ENCODE results near the gene TBC1D22A. TPM values are rescaled to one million over a fixed set of nuclear protein-coding genes. Genes with fewer than 3 reads are reported as not detected.

Gene TBC1D22A
- total and polyA plus RNA-seq, 9 of the 15 experiments (the other 6 are each of a cell fraction or from before 2014, with no cell fraction given), result 0.20 to 11.5 (median 5.2) TPM

DNA sequence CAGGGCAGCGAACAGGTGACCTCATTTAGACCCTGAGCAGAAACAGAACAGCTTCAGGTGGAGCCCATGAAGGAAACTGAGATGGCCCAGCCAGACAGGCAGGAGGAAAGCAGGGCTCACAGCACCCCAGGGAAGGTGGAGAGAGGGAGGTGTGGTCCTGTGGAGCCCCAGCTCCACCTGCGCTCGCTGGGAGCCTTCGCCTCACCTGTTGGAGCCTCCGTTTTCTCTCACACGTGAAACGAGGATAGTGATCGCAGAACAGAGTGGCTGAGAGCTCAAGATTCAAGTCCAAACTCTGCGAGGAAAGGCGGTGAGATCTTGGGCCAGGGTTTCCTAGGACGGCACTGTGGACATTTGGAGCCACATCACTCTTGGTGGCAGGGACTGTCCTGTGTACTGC is 15.8 kb upstream of the TBC1D22A start:
- Histone ChIP-seq H3K4me1 (replicated peaks in 1 of 2; ENCODE audit: control insufficient read depth in 2 of 2, insufficient read depth in 2 of 2, low read length in 2 of 2) (peaks cover 0 to 11% of the 10 kb centered on the region in 2 experiments; a peak in 3 of 5 replicates), H3K36me3 (ENCODE audit: control insufficient read depth, insufficient read depth, low read length) (no peaks in the 10 kb centered on the region), H3K9me3 (replicated peaks; ENCODE audit: control insufficient read depth, insufficient read depth, low read depth, low read length) (no peaks in the 10 kb centered on the region), H2AFZ (ENCODE audit: low read depth, low read length) (no peak overlapping the region), H4K20me1 (replicated peaks; ENCODE audit: control insufficient read depth, insufficient read depth, low read length) (no peaks in the 10 kb centered on the region), H3K4me2 (ENCODE audit: insufficient read depth, low read length) (no peak overlapping the region), H3K9me1 (ENCODE audit: control insufficient read depth, insufficient read depth, low read length) (no peaks in the 10 kb centered on the region), H3K27ac (ENCODE audit: extremely low read depth, low read depth, low read length) (no peak overlapping the region), H3K4me3 (no peak overlapping the region), H3K79me2 (ENCODE audit: control insufficient read depth, insufficient read depth, low read length) (no peaks in the 10 kb centered on the region), H3K27me3 (ENCODE audit: control insufficient read depth in 2 of 2, insufficient read depth in 2 of 2, low read length in 2 of 2) (peaks cover 2 to 12% of the 10 kb centered on the region in 2 experiments; a peak in 2 of 5 replicates), H3K9ac (ENCODE audit: insufficient read depth in 1 of 2, low read depth in 2 of 2, low read length in 2 of 2) (no peak overlapping the region; a peak in 1 of 4 replicates)
- DNase-seq (ENCODE audit: extremely low read depth in 1 of 4, low spot score in 3 of 4) (no peak), FAIRE-seq (no peak), ATAC-seq (no peak; the same call in 2 of the 3 replicates)
- ChIA-PET POLR2A (no interaction called here), CTCF (ENCODE audit: low intra/inter-chr PET ratio) (no interaction called here)
- no TSS peak for BruUV-seq (replicated peaks)
- WGBS (ENCODE audit: insufficient coverage, low coverage, missing lambda C conversion rate), result 23% methylated on average over 11 of the region's 11 CpGs
- intact Hi-C loops (cut with micrococcal nuclease), result no loop called here
- in situ Hi-C loops (cut with MboI), result no loop called here
- no peak for TF ChIP-seq SRSF7 (optimal IDR thresholded peaks at IDR 0.05; ENCODE audit: low read depth, low read length)
- no peak for TF ChIP-seq THRAP3 (IDR thresholded peaks at IDR 0.05; ENCODE audit: borderline replicate concordance)
- TF ChIP-seq, protein P1, sequence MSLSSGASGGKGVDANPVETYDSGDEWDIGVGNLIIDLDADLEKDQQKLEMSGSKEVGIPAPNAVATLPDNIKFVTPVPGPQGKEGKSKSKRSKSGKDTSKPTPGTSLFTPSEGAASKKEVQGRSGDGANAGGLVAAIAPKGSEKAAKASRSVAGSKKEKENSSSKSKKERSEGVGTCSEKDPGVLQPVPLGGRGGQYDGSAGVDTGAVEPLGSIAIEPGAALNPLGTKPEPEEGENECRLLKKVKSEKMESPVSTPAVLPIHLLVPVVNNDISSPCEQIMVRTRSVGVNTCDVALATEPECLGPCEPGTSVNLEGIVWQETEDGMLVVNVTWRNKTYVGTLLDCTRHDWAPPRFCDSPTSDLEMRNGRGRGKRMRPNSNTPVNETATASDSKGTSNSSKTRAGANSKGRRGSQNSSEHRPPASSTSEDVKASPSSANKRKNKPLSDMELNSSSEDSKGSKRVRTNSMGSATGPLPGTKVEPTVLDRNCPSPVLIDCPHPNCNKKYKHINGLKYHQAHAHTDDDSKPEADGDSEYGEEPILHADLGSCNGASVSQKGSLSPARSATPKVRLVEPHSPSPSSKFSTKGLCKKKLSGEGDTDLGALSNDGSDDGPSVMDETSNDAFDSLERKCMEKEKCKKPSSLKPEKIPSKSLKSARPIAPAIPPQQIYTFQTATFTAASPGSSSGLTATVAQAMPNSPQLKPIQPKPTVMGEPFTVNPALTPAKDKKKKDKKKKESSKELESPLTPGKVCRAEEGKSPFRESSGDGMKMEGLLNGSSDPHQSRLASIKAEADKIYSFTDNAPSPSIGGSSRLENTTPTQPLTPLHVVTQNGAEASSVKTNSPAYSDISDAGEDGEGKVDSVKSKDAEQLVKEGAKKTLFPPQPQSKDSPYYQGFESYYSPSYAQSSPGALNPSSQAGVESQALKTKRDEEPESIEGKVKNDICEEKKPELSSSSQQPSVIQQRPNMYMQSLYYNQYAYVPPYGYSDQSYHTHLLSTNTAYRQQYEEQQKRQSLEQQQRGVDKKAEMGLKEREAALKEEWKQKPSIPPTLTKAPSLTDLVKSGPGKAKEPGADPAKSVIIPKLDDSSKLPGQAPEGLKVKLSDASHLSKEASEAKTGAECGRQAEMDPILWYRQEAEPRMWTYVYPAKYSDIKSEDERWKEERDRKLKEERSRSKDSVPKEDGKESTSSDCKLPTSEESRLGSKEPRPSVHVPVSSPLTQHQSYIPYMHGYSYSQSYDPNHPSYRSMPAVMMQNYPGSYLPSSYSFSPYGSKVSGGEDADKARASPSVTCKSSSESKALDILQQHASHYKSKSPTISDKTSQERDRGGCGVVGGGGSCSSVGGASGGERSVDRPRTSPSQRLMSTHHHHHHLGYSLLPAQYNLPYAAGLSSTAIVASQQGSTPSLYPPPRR (CRISPR knock-in tag; IDR thresholded peaks at IDR 0.05; ENCODE audit: borderline replicate concordance), result no peak
- no peak for TF ChIP-seq SREBF1 (IDR thresholded peaks at IDR 0.05; ENCODE audit: borderline replicate concordance, low read depth, low read length)
- no peak for TF ChIP-seq PHB (CRISPR knock-in tag; IDR thresholded peaks at IDR 0.05)
- TF ChIP-seq, protein P2, sequence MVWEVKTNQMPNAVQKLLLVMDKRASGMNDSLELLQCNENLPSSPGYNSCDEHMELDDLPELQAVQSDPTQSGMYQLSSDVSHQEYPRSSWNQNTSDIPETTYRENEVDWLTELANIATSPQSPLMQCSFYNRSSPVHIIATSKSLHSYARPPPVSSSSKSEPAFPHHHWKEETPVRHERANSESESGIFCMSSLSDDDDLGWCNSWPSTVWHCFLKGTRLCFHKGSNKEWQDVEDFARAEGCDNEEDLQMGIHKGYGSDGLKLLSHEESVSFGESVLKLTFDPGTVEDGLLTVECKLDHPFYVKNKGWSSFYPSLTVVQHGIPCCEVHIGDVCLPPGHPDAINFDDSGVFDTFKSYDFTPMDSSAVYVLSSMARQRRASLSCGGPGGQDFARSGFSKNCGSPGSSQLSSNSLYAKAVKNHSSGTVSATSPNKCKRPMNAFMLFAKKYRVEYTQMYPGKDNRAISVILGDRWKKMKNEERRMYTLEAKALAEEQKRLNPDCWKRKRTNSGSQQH (CRISPR knock-in tag; IDR thresholded peaks at IDR 0.05), result no peak
- TF ChIP-seq, protein P3, sequence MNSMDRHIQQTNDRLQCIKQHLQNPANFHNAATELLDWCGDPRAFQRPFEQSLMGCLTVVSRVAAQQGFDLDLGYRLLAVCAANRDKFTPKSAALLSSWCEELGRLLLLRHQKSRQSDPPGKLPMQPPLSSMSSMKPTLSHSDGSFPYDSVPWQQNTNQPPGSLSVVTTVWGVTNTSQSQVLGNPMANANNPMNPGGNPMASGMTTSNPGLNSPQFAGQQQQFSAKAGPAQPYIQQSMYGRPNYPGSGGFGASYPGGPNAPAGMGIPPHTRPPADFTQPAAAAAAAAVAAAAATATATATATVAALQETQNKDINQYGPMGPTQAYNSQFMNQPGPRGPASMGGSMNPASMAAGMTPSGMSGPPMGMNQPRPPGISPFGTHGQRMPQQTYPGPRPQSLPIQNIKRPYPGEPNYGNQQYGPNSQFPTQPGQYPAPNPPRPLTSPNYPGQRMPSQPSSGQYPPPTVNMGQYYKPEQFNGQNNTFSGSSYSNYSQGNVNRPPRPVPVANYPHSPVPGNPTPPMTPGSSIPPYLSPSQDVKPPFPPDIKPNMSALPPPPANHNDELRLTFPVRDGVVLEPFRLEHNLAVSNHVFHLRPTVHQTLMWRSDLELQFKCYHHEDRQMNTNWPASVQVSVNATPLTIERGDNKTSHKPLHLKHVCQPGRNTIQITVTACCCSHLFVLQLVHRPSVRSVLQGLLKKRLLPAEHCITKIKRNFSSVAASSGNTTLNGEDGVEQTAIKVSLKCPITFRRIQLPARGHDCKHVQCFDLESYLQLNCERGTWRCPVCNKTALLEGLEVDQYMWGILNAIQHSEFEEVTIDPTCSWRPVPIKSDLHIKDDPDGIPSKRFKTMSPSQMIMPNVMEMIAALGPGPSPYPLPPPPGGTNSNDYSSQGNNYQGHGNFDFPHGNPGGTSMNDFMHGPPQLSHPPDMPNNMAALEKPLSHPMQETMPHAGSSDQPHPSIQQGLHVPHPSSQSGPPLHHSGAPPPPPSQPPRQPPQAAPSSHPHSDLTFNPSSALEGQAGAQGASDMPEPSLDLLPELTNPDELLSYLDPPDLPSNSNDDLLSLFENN (IDR thresholded peaks at IDR 0.05; ENCODE audit: low read depth in 2 of 2, low read length in 2 of 2), result no peak
- TF ChIP-seq, protein P4, sequence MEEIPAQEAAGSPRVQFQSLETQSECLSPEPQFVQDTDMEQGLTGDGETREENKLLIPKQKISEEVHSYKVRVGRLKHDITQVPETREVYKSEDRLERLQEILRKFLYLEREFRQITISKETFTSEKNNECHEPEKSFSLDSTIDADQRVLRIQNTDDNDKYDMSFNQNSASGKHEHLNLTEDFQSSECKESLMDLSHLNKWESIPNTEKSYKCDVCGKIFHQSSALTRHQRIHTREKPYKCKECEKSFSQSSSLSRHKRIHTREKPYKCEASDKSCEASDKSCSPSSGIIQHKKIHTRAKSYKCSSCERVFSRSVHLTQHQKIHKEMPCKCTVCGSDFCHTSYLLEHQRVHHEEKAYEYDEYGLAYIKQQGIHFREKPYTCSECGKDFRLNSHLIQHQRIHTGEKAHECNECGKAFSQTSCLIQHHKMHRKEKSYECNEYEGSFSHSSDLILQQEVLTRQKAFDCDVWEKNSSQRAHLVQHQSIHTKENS (CRISPR knock-in tag; IDR thresholded peaks at IDR 0.05), result no peak
- no peak for TF ChIP-seq SRSF9 (IDR thresholded peaks at IDR 0.05; ENCODE audit: borderline replicate concordance, low read depth, low read length)
- no peak for TF ChIP-seq ZNF174 (CRISPR knock-in tag; IDR thresholded peaks at IDR 0.05)
- no peak for TF ChIP-seq SLC30A9 (CRISPR knock-in tag; IDR thresholded peaks at IDR 0.05)

All from K562 (cell line).